ENCODE data around the gene F7. TPM values are rescaled to one million over a fixed set of nuclear protein-coding genes. Genes with fewer than 3 reads are reported as not detected.
A peak's percentile ranks its signal among the peaks of the same experiment; 100 is the strongest.

Gene F7
- total RNA-seq, 2 experiments from 2014 or later: 0.20 to 0.45 TPM

DNA sequence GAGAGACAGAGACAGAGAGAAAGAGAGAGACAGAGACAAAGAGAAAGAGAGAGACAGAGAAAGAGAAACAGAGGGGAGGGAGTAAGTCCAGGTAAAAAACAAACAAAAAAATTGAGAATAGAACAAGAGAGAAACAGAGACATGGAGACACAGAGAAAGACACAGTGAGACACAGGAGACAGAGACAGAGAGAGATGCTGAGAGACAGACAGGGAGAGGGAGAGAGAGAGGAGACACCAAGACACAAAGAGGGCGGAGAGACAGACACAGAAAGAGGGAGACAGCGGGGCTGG, 47.0 kb downstream of the F7 start:
- Mint-ChIP-seq H3K27ac (peak overlapping the region; percentile 37), H3K27me3 (peaks cover 11% of the 10 kb centered on the region), H3K36me3 (ENCODE audit: low read depth) (peaks cover 2% of the 10 kb centered on the region), H3K9me3 (peaks cover 12% of the 10 kb centered on the region), H3K4me3 (peak overlapping the region; percentile 61), H3K4me1 (ENCODE audit: low read depth) (peaks cover 17% of the 10 kb centered on the region)
- ATAC-seq (no peak), DNase-seq (no peak)
- POLR2A ChIA-PET: no interaction called here
- TF ChIP-seq, protein P1, sequence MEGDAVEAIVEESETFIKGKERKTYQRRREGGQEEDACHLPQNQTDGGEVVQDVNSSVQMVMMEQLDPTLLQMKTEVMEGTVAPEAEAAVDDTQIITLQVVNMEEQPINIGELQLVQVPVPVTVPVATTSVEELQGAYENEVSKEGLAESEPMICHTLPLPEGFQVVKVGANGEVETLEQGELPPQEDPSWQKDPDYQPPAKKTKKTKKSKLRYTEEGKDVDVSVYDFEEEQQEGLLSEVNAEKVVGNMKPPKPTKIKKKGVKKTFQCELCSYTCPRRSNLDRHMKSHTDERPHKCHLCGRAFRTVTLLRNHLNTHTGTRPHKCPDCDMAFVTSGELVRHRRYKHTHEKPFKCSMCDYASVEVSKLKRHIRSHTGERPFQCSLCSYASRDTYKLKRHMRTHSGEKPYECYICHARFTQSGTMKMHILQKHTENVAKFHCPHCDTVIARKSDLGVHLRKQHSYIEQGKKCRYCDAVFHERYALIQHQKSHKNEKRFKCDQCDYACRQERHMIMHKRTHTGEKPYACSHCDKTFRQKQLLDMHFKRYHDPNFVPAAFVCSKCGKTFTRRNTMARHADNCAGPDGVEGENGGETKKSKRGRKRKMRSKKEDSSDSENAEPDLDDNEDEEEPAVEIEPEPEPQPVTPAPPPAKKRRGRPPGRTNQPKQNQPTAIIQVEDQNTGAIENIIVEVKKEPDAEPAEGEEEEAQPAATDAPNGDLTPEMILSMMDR (IDR thresholded peaks at IDR 0.05): no peak
- intact Hi-C loops (cut with micrococcal nuclease): no loop called here
- CTCF ChIA-PET: no interaction called here

DNA sequence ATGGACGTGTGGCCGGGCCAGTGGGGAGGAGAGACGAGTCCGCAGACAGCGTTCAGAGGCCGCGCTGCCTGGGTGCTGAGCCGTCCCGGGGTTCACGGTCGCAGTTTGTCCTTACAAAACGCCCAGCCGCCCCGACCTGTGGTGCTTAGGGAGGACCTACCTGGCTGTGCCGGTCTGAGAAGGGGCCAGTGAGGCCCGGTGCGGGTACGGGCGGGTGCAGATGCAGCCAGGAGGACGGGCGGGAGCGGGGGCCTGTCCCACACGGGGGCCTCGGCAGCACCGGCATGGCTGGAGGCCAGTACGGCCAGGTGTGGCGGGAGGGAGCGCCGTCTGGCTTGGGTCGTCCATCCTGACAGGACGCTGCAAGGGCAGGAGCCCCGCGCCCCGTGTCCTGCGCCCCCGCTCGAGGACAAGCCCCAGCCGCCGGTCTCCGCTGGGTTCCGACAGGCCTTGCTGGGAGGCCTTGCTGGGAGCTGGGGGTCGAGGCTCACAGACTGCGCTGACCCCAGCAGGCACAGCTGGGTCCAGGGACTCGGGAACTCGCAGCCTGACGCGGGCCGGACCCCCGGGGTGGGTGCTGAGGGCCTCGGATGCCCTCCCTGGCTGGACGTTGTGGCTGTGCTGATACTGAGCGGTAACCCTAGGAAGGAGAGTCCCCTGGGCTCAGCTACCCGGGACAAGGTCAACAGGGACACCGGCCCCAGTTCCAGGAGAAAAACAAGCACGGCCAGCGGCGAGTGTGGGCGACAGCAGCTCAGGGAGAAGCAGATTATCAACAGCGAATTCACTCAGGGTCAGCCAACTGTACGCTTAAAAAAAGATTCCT, 47.6 kb downstream of the F7 start:
- TF ChIP-seq, protein P1 (IDR thresholded peaks at IDR 0.05): no peak
- peaks cover 11% of the 10 kb centered on the region for H3K27me3 Mint-ChIP-seq
- H3K9me3 Mint-ChIP-seq: peaks cover 12% of the 10 kb centered on the region
- H3K4me1 Mint-ChIP-seq (ENCODE audit: low read depth): peaks cover 17% of the 10 kb centered on the region
- ChIA-PET CTCF (no interaction called here), POLR2A (interaction anchor here (0.5 kb wide), 1 partner anchor 56 kb away, joined by 3 read pairs; the partner anchor contains the start of genes CUL4A and PCID2)
- peaks cover 2% of the 10 kb centered on the region for H3K36me3 Mint-ChIP-seq (ENCODE audit: low read depth)
- intact Hi-C loops (cut with micrococcal nuclease): no loop called here
- peak overlapping the region; percentile 37 for H3K27ac Mint-ChIP-seq
- DNase-seq (peak; percentile 21), ATAC-seq (peak; percentile 30)
- H3K4me3 Mint-ChIP-seq: peak overlapping the region; percentile 61

DNA sequence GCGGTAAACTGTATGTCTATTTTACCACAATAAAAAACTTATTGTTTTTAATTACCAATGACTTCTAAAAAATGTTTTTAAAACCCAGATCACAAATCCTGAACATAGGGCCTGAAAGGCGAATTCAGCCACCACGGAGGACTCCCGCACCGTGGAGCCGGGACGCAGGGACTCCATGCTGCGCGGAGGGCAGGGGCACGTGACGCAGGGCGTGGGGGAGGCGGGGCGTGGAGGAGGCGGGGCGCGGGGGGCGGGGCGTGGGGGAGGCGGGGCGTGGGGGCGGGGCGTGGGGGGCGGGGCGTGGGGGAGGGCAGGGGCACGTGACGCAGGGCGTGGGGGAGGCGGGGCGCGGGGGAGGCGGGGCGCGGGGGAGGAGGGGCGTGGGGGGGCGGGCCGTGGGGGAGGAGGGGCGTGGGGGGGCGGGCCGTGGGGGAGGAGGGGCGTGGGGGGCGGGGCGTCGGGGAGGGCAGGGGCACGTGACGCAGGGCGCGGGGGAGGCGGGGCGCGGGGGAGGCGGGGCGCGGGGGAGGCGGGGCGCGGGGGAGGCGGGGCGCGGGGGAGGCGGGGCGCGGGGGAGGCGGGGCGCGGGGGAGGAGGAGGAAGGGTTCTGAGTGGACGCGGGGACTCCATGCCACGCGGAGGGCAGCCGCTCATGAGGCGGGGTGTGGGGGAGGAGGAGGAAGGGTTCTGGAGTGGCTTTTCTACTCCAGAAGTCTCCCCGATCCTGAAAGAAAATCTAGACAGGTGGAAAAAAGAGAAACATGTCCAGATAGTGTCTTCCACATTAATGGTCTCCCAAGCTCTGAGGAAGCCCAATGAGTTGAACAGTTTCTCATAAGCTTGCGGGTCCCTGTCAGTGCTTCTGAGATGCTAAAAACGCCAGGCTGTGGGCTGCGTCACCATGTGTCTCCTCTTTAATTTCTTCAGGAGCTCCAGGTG, 48.5 kb downstream of the F7 start:
- POLR2A ChIA-PET: interaction anchor here (0.9 kb wide), 1 partner anchor 44 kb away, joined by 5 read pairs; no protein-coding TSS in a partner anchor
- TF ChIP-seq, protein P1 (IDR thresholded peaks at IDR 0.05): no peak
- H3K27me3 Mint-ChIP-seq: peaks cover 11% of the 10 kb centered on the region
- peaks cover 12% of the 10 kb centered on the region for H3K9me3 Mint-ChIP-seq
- ATAC-seq: peak; percentile 63
- CTCF ChIA-PET: no interaction called here
- H3K27ac Mint-ChIP-seq: no peak overlapping the region
- H3K36me3 Mint-ChIP-seq (ENCODE audit: low read depth): peaks cover 2% of the 10 kb centered on the region
- peak overlapping the region; percentile 61 for H3K4me3 Mint-ChIP-seq
- DNase-seq: peak; percentile 64
- H3K4me1 Mint-ChIP-seq (ENCODE audit: low read depth): peaks cover 17% of the 10 kb centered on the region
- intact Hi-C loops (cut with micrococcal nuclease): no loop called here

DNA sequence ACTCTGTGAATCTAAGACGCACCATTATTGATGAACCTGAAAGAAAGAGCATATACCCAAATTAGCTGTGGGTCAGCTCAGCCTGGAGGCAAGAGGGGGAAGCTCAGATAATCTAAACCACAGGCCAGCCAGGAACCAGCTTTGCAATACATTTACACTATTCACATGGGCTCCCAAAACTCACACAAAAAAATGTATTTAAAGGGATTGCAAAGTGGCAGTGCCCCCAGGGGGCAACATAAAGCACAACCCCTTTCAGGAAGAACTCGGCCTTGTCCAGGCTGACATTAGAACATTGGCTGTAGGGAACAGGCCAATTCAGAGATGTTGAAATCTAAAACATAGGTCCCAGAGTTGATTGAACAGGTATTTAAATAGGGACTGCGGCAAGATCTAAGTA, 49.6 kb downstream of the F7 start:
- POLR2A ChIA-PET: interaction anchor here (1.0 kb wide), 1 partner anchor 9 kb away, joined by 5 read pairs; no protein-coding TSS in a partner anchor
- intact Hi-C loops (cut with micrococcal nuclease): no loop called here
- ATAC-seq: no peak
- peak overlapping the region; percentile 16 for H3K4me3 Mint-ChIP-seq
- TF ChIP-seq, protein P1 (IDR thresholded peaks at IDR 0.05): no peak
- peaks cover 11% of the 10 kb centered on the region for H3K27me3 Mint-ChIP-seq
- H3K9me3 Mint-ChIP-seq: peaks cover 12% of the 10 kb centered on the region
- peaks cover 2% of the 10 kb centered on the region for H3K36me3 Mint-ChIP-seq (ENCODE audit: low read depth)
- DNase-seq: no peak
- H3K4me1 Mint-ChIP-seq (ENCODE audit: low read depth): peaks cover 17% of the 10 kb centered on the region
- CTCF ChIA-PET: no interaction called here
- H3K27ac Mint-ChIP-seq: peak overlapping the region; percentile 70

All from activated CD8-positive, alpha-beta T cell treated with anti-CD3 and anti-CD28 coated beads for 36 hours (primary cell).